NCI-H2029 treated with DMSO at 0.1 percent for 48 hours (cell line): ENCODE measurements around the gene LRP5.

ENCODE experiments used
- DNase-seq: peaks from one replicate; lab custom pipeline; 2025; lab: John Stamatoyannopoulos, UW

Gene LRP5

DNA sequence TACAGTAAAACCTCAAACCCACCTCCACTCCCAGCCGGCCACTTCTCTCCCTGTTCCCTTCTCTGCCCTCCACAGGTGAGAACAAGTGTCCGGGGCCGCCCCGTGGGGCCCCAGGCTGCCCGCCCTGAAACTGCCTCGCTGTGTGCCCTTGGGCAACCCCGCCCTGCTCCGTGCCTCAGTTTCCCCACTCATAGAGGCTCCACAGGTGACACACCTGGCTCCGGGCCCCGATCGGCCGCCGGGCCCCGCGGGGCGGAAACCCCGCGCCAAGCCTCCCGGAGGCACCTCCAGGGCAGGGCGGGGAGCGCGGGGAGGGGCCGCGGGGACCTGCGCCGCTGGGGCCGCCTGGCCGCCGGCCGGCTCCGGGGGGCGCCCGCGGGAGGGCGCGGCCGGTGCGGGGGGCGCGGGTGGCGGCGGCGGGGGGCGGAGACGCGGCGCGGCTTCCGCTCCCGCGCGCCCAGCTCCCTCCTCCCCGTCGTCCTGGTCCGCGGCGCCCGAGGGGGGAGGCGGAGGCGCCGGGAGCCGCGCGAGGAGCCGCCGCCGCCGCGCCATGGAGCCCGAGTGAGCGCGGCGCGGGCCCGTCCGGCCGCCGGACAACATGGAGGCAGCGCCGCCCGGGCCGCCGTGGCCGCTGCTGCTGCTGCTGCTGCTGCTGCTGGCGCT lies at the start of gene LRP5:
LRP5 (plus strand) TSS at position 475 of the 663 bp plus-strand sequence; CDS start at position 599, 124 bp downstream.
- no peak for DNase-seq

DNA sequence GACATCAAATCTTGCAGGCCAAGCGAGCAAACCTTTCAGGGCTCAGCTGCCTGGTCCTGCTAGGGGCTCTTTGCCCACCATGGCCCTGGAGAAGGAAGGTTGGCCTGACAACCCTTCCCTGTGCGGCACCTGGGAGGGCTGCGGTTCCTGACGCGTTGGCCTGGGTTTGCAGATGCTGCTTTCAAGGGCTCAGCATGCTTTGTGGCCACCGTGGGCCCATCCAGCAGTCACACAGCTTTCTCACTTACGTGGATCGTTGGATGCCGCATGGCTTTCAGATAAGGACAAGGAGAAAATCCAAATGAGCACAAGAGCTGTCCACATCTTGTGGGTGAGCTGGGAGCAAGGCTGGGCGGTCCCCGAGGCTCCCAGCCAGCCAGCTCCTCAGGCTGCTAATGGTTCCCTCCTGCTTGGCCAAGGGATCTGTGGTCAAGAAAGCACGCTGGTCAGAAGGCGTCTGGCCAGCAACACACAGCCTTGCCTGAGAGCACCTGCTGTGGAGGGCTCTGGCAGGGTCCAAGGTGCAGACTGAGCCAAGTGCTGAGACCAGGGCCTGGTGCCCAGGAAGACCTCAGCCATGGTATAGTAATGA lies 48.9 kb upstream of the LRP5 start:
- no peak for DNase-seq

DNA sequence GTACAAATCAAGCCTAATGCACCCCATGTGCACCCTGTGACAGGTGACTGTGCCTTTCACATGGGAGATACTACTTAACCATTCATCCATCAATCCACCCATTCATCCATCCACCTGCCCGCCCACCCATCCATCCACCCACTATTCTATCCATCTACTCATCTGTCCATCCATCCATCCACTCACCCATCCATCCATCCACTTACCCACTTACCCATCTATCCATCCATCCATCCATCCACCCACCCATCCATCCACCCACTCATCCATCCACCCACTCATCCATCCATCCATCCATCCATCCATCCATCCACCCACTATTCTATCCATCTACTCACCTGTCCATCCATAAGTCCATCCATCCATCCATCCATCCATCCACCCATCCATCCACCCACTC lies 48.1 kb upstream of the LRP5 start:
- DNase-seq = no peak

DNA sequence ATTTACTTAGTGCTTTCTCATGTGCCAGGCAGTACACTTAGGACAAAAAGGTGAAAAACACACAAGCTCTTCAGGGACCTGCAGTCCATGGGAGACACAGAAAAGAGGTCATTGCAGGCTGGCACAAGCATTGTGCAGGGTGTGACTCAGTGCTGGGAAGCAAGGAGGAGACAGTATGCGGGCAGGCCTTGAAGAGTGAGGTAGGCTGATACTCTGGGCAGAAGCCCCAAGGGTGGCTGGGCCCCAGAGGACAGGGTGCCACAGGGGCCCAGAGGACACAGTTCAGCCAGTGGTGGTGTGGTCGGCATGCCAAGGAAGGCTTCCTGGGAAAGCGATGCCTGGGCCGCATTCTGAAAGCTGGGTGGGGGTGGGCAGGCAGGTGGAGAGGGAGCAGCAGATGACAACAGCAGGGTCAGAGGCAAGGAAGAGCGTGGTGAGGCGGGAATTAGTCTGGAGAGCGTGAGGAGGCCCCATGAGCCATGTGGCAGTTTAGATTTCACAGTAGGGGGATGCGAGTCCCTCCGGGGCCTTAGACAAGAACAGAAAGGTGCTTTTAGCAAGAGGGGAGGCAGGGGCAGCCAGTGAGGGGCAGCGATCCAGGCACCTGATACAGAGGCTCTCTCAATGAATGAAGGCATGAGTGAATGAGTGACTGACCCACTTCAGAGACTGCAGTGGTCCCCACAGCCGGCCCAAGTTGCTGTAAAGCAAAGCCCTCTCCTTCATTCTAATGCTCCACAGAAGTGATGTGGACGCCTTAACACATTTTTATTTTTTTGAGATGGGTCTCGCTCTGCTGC lies 47.5 kb upstream of the LRP5 start:
- DNase-seq = no peak

DNA sequence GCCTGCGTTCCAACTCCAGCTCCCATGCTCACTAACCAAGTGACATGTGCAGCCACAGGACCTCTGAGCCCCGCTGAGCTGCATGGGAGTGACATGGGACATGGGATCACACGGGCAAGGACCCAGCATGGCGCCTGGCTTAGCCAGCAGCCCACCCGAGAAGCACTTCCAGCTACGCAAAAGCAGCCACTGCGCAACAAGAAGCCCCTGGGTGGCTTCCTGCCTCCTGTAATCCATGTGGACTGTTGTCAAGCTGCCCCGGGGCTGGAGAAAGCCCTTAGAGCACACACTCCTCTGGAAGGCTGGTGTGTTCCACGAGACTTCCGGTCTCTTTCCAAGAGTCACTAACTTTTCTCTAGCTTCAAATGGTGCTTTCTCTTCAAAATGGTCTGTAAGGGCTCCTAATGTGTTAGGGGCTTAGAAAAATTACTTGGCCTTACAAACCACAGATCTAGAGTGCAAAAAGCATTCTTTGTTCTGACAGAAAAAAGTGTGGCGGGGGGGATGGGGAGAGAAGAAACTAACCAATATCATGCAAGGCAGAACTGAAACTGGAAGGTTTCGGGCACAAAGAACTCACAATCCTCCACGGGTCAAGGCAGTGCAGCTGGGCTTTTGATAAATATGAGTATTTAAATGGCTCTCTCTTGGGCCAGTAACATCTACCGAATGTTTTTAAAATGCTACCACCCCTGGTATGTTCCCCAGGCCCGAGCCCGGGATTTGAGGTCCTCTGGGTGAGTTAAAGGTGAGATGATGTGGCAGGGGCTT lies 46.1 kb upstream of the LRP5 start:
- no peak for DNase-seq

DNA sequence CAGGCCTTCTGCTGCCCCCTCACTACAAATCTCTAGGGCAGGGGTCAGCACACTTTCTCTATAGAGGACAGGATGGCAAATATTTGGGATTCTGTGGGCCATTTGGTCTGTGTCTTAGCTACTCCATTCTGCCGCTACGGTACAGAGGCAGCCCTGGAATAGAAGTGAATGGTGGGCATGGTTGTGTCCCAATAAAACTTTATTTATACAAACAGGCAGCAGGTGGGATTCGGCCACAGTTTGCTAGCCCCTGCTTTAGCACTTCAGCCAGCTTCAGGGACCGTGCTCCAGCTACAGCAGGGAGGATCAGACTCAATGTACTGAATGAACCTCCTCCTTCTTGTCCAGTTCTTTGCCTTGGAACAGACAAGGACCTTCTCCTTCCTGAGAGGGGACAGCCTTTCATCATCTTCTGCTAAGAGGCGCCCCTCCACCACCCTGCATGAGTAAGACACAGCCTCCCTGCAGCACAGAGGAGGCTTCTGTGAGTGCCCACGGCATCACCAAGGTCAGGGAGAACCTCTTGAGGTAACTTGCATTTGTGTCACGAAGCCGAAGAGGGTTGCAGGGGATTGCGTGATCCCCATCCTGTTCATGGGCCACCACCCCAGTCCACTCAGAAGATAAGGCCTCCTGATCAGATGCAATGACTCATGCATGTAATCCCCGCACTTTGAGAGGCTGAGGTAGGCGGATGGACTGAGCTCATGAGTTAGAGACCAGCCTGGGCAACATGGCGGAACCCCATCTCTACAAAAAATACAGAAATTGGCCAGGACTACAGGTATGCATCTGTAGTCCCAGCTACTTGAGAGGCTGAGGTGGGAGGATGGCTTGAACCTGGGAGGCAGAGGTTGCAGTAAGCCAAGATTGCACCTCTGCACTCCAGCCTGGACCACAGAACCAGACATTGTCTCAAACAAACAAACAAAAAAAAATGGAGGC lies 45.2 kb upstream of the LRP5 start:
- DNase-seq = no peak

DNA sequence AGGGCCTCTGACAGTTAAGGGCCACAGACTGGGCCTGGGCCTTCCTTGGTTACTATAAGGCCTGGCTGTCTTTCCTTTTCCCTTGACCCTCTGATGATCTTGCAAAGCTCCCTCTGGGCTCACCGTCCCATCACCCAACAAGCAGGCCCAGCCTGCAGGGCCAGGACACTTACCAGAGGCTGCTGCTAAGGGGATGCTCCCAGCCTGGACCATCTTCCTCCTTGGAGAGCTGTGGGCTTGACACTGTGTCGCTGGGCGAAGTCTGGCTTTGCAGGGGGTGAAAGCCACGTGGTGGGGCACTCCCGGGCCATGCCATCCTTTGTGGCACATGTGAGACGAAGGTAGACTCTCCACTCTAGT lies 44.5 kb upstream of the LRP5 start:
- DNase-seq = no peak

DNA sequence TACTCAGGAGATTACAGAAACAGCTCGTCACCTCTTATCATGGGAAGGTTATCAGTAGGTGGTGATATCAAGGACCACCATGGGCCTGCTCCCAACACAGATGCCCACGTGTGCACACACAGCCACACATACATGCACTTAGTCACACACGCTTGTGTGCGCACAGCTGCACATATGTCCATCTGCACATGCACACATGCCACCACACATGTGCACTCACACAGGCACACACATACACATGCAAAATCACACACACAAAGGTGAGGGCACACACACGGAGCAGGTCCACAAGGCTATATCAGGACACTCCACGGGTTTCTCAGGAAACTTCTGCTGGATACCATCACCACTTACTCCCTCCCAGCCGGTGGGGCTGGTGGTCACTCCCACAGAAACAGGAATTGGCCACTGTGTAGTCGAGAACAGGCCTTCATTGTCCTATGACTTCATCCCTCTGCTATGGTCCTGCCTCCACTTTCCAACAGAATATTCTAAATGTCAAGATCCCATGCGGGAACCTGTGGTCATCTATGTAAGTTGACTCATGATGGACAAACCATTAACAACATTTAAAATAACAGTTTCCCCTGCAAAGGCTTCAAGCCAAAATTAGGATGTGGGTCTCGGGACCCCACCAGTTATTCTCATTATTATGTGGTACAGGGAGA lies 42.8 kb upstream of the LRP5 start:
- DNase-seq = no peak

DNA sequence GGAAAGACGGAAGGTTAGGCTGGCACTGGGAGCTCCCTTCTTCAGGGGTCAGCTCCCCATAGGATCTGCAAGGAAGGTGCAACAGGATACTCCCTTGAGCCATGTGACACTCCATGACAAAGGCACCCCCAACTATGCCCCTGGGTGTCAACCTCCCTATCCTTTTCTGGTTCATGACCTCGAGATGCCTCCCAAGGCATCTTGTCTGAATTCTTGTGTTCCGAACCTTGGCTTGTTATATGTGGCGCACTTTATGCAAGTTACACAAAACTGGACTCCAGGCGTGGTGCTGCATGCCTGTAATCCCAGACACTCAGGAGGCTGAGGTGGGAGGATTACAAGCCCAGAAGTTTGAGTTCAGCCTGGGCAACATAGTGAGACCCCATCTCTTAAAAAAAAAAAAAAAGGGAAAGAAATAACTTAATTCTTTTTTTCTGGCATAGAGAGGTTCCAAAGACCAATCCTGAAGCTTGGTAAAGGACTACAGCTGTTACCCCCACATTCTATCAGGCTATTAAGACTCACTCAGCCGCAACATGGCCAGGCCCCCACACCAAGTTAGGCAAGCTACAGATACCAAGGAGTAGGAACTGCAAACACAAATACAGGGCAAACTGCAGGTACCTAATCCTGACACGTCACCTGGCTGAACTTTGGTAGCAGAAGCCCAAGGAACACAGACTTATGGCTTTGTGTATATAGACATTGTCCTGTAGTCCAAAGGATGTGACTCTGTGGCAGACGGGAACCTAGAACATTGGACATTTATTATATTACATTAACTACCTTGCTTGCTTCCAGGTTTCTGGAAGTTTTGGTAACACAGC lies 42.0 kb upstream of the LRP5 start:
- DNase-seq = no peak

DNA sequence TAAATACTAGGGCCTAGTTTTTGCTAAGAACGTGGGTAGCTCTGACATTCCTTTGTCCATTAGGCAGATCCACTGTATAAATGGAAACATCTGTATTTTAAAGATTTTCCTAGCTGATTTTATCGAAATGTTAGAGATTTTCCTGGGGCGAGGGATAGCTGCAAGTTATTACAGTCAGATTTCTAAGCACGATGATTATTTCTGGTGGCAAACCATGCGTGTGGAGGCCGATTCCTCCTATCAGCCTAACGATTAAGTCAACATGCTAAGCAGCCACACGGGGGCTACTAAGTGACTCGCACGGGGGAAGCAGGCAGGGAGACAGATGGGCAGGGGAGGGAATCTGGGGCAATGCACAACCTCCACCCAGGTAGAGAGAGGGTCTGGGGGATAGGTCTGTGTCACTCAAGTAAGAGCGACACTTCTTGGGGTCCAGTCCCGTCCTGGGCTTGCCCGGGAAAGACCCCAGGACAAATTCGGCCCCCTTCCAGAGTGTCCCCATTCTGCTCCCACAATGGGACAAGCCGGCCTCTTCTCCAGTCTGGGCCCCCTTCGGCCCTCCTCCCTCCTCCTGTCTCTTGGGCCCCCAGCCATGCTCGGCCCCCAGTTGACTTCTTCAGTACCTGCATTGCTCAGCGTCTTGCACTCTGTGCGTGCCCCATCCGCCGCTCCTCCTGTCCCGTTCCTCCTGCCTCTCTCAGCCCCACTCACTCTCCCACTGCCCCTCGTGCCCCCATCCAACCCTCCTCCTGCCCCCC lies 41.2 kb upstream of the LRP5 start:
- peak; percentile 5 for DNase-seq

DNA sequence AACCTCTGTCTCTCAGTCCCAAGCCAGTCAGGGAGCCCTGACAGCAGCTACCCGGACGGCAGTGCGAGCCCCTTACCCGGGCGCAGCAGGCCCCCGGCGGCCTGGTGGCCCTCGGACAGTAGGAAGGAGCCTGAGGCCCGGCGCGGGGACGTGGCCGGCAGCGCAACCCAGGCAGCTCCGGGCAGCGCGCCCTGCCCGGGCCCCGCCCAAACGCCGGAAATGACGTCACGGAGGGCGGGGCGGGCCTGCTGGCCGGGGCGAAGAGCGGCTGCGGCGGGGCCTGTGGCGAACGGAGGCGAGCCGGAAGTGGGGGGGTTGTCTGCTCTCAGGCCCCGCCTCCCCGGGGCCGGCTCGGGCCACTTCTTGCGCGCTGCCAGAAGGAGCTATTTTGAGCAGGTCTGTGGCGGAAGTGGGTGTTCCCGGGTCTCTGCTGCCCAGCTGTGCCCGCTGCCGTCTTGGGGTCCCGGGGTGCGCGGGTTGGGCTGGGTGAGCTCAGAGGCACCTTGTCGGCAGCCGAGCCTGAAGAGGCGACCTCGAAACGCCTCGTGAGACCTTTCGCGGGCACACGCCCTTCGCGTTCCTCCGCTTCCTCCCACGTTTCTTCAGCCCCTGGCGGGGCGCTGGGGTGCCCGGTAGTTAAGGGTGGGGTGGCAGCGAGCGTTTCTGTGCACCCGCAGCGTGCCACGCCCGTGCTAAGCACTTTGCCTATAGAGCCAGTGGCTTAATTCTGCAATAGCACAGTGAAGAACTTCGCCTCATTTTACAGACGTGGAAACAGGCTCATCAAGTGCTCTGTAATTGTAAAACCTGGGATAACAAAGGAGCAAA lies 40.4 kb upstream of the LRP5 start, which contains the start of gene C11orf24:
C11orf24 (minus strand) TSS at position 193 of the 828 bp plus-strand sequence. CDS start 8,206 bp downstream, outside the sequence.
- peak; percentile 84 for DNase-seq

DNA sequence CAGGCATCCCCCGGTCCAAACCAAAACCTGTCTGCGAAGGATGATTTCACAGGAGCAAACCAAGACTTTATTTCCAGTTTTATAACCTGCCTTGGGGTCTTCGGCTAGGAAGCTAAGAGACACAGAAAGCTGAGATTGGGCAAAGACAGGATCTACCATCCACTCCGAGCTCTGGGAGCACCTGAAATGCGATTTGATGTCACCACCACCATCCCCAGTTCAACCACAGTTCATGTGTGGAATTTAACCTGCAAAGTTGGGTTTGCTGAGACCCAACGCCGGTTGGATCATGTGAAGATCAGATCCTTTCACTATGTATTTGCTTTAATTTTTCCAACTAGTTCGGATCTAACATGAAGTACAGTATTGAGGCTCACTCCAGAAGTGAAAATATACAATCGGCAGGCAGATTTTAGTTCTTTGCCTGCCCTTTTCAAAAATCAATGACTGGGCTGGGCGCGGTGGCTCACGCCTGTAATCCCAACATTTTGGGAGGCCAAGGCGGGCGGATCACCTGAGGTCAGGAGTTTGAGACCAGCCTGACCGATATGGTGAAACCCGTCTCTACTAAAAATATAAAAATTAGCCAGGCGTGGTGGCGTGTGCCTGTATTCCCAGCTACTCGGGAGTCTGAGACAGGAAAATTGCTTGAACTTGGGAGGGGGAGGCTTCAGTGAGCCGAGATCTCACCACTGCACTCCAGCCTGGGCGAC lies 39.2 kb upstream of the LRP5 start:
- DNase-seq = no peak

DNA sequence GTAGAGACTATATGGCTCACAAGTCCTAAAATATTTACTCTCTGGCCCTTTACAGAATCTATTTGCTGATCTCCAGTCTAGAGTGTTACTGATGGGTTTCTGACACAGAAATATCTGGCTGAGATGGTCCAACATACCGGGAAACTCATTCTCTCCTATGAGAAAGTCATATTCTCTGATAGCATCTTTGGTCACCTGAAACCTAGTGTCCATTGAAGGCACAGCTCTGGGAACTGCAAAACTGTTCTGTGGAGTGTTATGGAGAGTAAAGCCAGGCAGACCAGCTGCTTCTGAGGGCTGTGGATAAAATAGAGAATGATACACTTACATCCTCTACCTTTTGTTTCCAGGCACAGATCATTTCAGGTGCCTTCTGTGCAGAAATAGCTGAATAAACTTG lies 38.1 kb upstream of the LRP5 start:
- DNase-seq = no peak

DNA sequence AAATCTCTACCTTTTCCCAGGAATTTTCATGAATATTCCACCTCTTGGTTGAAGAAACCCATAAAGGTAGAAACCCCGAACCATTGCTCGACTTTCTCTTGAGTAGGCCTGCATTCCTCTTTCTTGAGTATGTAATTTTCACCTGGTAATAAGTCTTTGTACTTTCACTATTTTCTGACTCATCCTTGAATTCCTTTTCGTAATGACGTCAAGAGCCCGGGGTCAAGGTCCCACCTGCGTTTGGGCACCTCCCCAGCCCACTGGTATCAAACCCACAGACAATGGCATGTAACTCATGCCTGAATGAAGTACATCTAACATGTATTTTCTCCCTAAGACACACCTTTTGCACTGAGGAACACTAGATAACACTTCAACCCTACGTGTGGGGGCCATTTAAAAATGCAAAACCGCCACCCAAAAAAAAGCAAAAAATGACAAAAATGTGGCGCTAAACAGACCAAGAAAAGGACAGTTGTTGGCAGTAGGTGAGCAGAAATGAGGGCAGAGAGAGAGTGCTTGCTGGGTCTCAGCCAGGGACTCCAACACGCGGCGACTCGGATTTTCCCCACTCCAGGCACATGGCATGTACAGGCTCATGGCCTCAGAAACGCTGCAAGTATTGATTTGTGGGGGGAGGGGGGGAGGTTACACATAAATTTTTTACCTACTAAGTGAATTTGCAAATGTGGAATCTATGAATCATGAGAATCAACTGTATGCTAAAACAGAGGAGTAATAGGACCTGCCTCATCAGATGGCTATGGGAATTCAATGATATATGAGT lies 36.5 kb upstream of the LRP5 start:
- no peak for DNase-seq

DNA sequence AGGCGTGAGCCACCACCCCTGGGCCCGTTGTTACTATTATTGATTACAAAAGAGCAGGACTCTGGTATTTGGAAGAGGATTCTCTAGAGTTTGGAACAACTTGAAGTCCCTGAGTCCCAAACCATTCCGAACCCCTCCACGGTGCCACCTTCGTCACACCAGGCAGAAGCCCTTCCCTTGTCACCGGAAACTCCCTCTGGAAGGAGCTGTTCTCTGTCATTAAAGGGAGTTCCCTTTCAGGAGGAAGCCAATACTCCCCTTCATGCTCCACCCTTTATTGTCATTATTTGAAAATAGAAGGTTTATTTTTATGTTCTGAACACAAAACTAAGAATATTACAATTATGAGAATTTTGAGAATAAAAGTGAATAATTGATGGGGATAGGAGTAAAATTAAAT lies 35.5 kb upstream of the LRP5 start:
- DNase-seq = no peak

DNA sequence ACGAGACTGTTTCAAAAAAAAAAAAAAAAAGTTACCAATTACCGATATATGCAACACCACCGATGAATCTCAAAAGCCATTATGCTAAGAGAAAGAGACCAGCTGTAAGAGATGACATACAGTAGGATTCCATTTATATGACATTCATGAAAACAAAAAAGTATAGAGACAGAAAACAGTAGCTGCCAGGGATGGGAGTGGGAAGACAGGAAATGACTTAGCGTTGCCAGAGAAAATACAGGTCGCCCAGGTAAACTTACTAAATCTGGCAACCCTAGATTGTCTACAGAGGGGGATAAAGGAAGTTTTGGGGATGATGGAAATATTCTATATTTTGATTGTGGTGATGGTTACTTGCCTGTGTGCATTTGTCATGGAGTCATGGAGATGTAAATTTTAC lies 32.7 kb upstream of the LRP5 start:
- DNase-seq = no peak
